Ovary (tissue), 3 donors: Measurements from ENCODE around the gene BTBD17.

Experiments used
- CTCF ChIP-seq, 3 donors: fragments of 450-650 bp in 2 of 3; fragments of 200-600 bp in 1 of 3; IDR thresholded peaks; one replicate each; pipeline versions ENCODE4 v1.5.1 to v1.8.0; 2016 to 2022; ENCODE audit warnings: antibody characterized with exemption in 3 of 3, mild to moderate bottlenecking in 1 of 3
- EP300 ChIP-seq: sonication (generic); formaldehyde crosslinking; IDR thresholded peaks from one replicate; pipeline ENCODE4 v1.6.1; 2017; ENCODE audit warnings: antibody characterized with exemption
- POLR2A ChIP-seq: fragments of 450-650 bp; IDR thresholded peaks from one replicate; pipeline ENCODE4 v1.6.1; 2017; ENCODE audit warnings: antibody characterized with exemption, mild to moderate bottlenecking, moderate library complexity
- donor health status: DM: no; HTN: no; CAD: no.

- TF ChIP-seq CTCF (IDR thresholded peaks at IDR 0.05) (no peak), POLR2A (no peak), EP300 (no peak)
Measured at GRCh38 chr17:74329378-74329777, 32.3 kb downstream of the BTBD17 start.
